Dermis lymphatic vessel endothelial cell (primary cell): Measurements from ENCODE around the gene MARCHF11. TPM values are rescaled to one million over a fixed set of nuclear protein-coding genes. Genes with fewer than 3 reads are reported as not detected.

Source experiments
- total RNA-seq: library from RNA; depleted of rRNA; stranded (reverse); fragments of >200 nt; gene quantifications from 2 replicates; pipeline ENCODE4 v1.2.1, GENCODE V29; 2014

MARCHF11 gene
- not detected in 2 replicates for total RNA-seq

GRCh38 chr5:16179511-16179935 lies at the start of gene MARCHF11:
MARCHF11 (minus strand) TSS chr5:16179791; CDS start chr5:16179575, 216 bp downstream.

